ENCODE measurements around the gene MOV10. TPM values are rescaled to one million over a fixed set of nuclear protein-coding genes. Genes with fewer than 3 reads are reported as not detected.

The MOV10 gene
- total and polyA plus RNA-seq, 5 donors from 2014 or later: 26.1 to 94.2 (median 29.8) TPM

- Histone ChIP-seq H3K27me3 (ENCODE audit: control insufficient read depth, insufficient read depth, low read length) (no peaks in the 10 kb centered on the region), H3K36me3 (ENCODE audit: control insufficient read depth, insufficient read depth, low read length) (peaks cover 37% of the 10 kb centered on the region), H3K9me3 (ENCODE audit: control insufficient read depth in 2 of 2, low read length in 2 of 2) (no peaks in the 10 kb centered on the region), H3K4me1 (ENCODE audit: control insufficient read depth, insufficient read depth, low read length, poor library complexity, severe bottlenecking) (peaks cover 31% of the 10 kb centered on the region), H3K4me3 (ENCODE audit: low read depth, low read length) (no peak overlapping the region), H3K27ac (ENCODE audit: insufficient read depth, low read length, poor library complexity, severe bottlenecking) (peak overlapping the region; percentile 47)
- Mint-ChIP-seq H3K4me1 (peaks cover 11 to 46% (median 32%) of the 10 kb centered on the region in 4 donors), H3K27ac (peak overlapping the region; percentile 76 to 96 (median 93)), H3K9me3 (no peaks in the 10 kb centered on the region), H3K36me3 (peaks cover 24% of the 10 kb centered on the region), H3K27me3 (no peaks in the 10 kb centered on the region), H3K4me3 (peak overlapping the region in 1 of 4 donors; percentile 73)
- ATAC-seq (ENCODE audit: low read depth in 2 of 2) (peak; percentile 28 to 33), DNase-seq (peak; percentile 47 to 59 (median 48))
These were observed 26.1 kb downstream of the MOV10 start for GRCh38 chr1:112700290-112701226.

GRCh38 chr1:112701227-112702066 is 27.0 kb downstream of the MOV10 start:
- DNase-seq (no peak), ATAC-seq (ENCODE audit: low read depth in 2 of 2) (no peak)
- no peaks in the 10 kb centered on the region for H3K9me3 Mint-ChIP-seq
- peaks cover 12 to 55% (median 36%) of the 10 kb centered on the region in 4 donors for H3K4me1 Mint-ChIP-seq
- H3K9me3 ChIP-seq (ENCODE audit: control insufficient read depth in 2 of 2, low read length in 2 of 2): no peaks in the 10 kb centered on the region
- peaks cover 24% of the 10 kb centered on the region for H3K36me3 Mint-ChIP-seq
- peaks cover 38% of the 10 kb centered on the region for H3K4me1 ChIP-seq (ENCODE audit: control insufficient read depth, insufficient read depth, low read length, poor library complexity, severe bottlenecking)
- no peaks in the 10 kb centered on the region for H3K27me3 Mint-ChIP-seq
- peak overlapping the region; percentile 67 to 93 (median 82) for H3K27ac Mint-ChIP-seq
- no peaks in the 10 kb centered on the region for H3K27me3 ChIP-seq (ENCODE audit: control insufficient read depth, insufficient read depth, low read length)
- H3K4me3 ChIP-seq (ENCODE audit: low read depth, low read length): no peak overlapping the region
- peaks cover 31% of the 10 kb centered on the region for H3K36me3 ChIP-seq (ENCODE audit: control insufficient read depth, insufficient read depth, low read length)
- peak overlapping the region; percentile 47 for H3K27ac ChIP-seq (ENCODE audit: insufficient read depth, low read length, poor library complexity, severe bottlenecking)
- peak overlapping the region in 1 of 4 donors; percentile 73 for H3K4me3 Mint-ChIP-seq

GRCh38 chr1:112702067-112702395 is 27.6 kb downstream of the MOV10 start:
- Mint-ChIP-seq H3K9me3 (no peaks in the 10 kb centered on the region), H3K4me1 (peaks cover 12 to 56% (median 36%) of the 10 kb centered on the region in 4 donors), H3K27me3 (no peaks in the 10 kb centered on the region), H3K4me3 (no peak overlapping the region), H3K36me3 (peaks cover 24% of the 10 kb centered on the region), H3K27ac (peak overlapping the region; percentile 53 to 82 (median 67))
- Histone ChIP-seq H3K27me3 (ENCODE audit: control insufficient read depth, insufficient read depth, low read length) (no peaks in the 10 kb centered on the region), H3K4me3 (ENCODE audit: low read depth, low read length) (no peak overlapping the region), H3K4me1 (ENCODE audit: control insufficient read depth, insufficient read depth, low read length, poor library complexity, severe bottlenecking) (peaks cover 42% of the 10 kb centered on the region), H3K9me3 (ENCODE audit: control insufficient read depth in 2 of 2, low read length in 2 of 2) (no peaks in the 10 kb centered on the region), H3K36me3 (ENCODE audit: control insufficient read depth, insufficient read depth, low read length) (peaks cover 25% of the 10 kb centered on the region), H3K27ac (ENCODE audit: insufficient read depth, low read length, poor library complexity, severe bottlenecking) (no peak overlapping the region)
- DNase-seq (no peak), ATAC-seq (ENCODE audit: low read depth in 2 of 2) (no peak)

- peaks cover 47% of the 10 kb centered on the region for H3K4me1 ChIP-seq (ENCODE audit: control insufficient read depth, insufficient read depth, low read length, poor library complexity, severe bottlenecking)
- H3K4me3 ChIP-seq (ENCODE audit: low read depth, low read length): no peak overlapping the region
- Mint-ChIP-seq H3K27me3 (peaks cover under 1% of the 10 kb centered on the region), H3K4me1 (peaks cover 12 to 58% (median 36%) of the 10 kb centered on the region in 4 donors), H3K27ac (peak overlapping the region; percentile 20 to 82 (median 53)), H3K36me3 (peaks cover 22% of the 10 kb centered on the region), H3K4me3 (peak overlapping the region in 3 of 4 donors; percentile 18 to 74 (median 21)), H3K9me3 (no peaks in the 10 kb centered on the region)
- peaks cover 24% of the 10 kb centered on the region for H3K36me3 ChIP-seq (ENCODE audit: control insufficient read depth, insufficient read depth, low read length)
- DNase-seq (no peak), ATAC-seq (ENCODE audit: low read depth in 2 of 2) (no peak)
- H3K27me3 ChIP-seq (ENCODE audit: control insufficient read depth, insufficient read depth, low read length): no peaks in the 10 kb centered on the region
- H3K9me3 ChIP-seq (ENCODE audit: control insufficient read depth in 2 of 2, low read length in 2 of 2): no peaks in the 10 kb centered on the region
- H3K27ac ChIP-seq (ENCODE audit: insufficient read depth, low read length, poor library complexity, severe bottlenecking): no peak overlapping the region
These were observed 28.2 kb downstream of the MOV10 start for GRCh38 chr1:112702420-112703261.

- Mint-ChIP-seq H3K27me3 (peaks cover 7% of the 10 kb centered on the region), H3K4me1 (peaks cover 12 to 61% (median 41%) of the 10 kb centered on the region in 4 donors), H3K27ac (peak overlapping the region; percentile 60 to 87 (median 65)), H3K4me3 (no peak overlapping the region), H3K9me3 (no peaks in the 10 kb centered on the region), H3K36me3 (peaks cover 13% of the 10 kb centered on the region)
- no peaks in the 10 kb centered on the region for H3K9me3 ChIP-seq (ENCODE audit: control insufficient read depth in 2 of 2, low read length in 2 of 2)
- no peak overlapping the region for H3K27ac ChIP-seq (ENCODE audit: insufficient read depth, low read length, poor library complexity, severe bottlenecking)
- H3K4me1 ChIP-seq (ENCODE audit: control insufficient read depth, insufficient read depth, low read length, poor library complexity, severe bottlenecking): peaks cover 48% of the 10 kb centered on the region
- ATAC-seq (ENCODE audit: low read depth in 2 of 2) (no peak), DNase-seq (no peak)
- no peaks in the 10 kb centered on the region for H3K27me3 ChIP-seq (ENCODE audit: control insufficient read depth, insufficient read depth, low read length)
- H3K4me3 ChIP-seq (ENCODE audit: low read depth, low read length): no peak overlapping the region
- peaks cover 16% of the 10 kb centered on the region for H3K36me3 ChIP-seq (ENCODE audit: control insufficient read depth, insufficient read depth, low read length)
These were observed 29.2 kb downstream of the MOV10 start for GRCh38 chr1:112703706-112704105.

GRCh38 chr1:112704391-112704933 is 30.0 kb downstream of the MOV10 start:
- DNase-seq (no peak), ATAC-seq (ENCODE audit: low read depth in 2 of 2) (no peak)
- H3K4me1 Mint-ChIP-seq: peaks cover 12 to 58% (median 36%) of the 10 kb centered on the region in 4 donors
- H3K9me3 Mint-ChIP-seq: no peaks in the 10 kb centered on the region
- H3K27ac Mint-ChIP-seq: peak overlapping the region; percentile 75 to 87 (median 78)
- Histone ChIP-seq H3K9me3 (ENCODE audit: control insufficient read depth in 2 of 2, low read length in 2 of 2) (no peaks in the 10 kb centered on the region), H3K36me3 (ENCODE audit: control insufficient read depth, insufficient read depth, low read length) (peaks cover 13% of the 10 kb centered on the region), H3K4me3 (ENCODE audit: low read depth, low read length) (no peak overlapping the region), H3K27me3 (ENCODE audit: control insufficient read depth, insufficient read depth, low read length) (no peaks in the 10 kb centered on the region), H3K27ac (ENCODE audit: insufficient read depth, low read length, poor library complexity, severe bottlenecking) (peak overlapping the region; percentile 39), H3K4me1 (ENCODE audit: control insufficient read depth, insufficient read depth, low read length, poor library complexity, severe bottlenecking) (peaks cover 48% of the 10 kb centered on the region)
- H3K27me3 Mint-ChIP-seq: peaks cover 9% of the 10 kb centered on the region
- peaks cover 6% of the 10 kb centered on the region for H3K36me3 Mint-ChIP-seq
- H3K4me3 Mint-ChIP-seq: peak overlapping the region; percentile 79 to 91 (median 83)

All from CD4-positive, CD25-positive, alpha-beta regulatory T cell (primary cell).